ENCODE results near the gene TRIM61. TPM values are rescaled to one million over a fixed set of nuclear protein-coding genes. Genes with fewer than 3 reads are reported as not detected.

Gene TRIM61
- total RNA-seq, 1 experiment from 2014 or later, result 2.8 TPM

DNA sequence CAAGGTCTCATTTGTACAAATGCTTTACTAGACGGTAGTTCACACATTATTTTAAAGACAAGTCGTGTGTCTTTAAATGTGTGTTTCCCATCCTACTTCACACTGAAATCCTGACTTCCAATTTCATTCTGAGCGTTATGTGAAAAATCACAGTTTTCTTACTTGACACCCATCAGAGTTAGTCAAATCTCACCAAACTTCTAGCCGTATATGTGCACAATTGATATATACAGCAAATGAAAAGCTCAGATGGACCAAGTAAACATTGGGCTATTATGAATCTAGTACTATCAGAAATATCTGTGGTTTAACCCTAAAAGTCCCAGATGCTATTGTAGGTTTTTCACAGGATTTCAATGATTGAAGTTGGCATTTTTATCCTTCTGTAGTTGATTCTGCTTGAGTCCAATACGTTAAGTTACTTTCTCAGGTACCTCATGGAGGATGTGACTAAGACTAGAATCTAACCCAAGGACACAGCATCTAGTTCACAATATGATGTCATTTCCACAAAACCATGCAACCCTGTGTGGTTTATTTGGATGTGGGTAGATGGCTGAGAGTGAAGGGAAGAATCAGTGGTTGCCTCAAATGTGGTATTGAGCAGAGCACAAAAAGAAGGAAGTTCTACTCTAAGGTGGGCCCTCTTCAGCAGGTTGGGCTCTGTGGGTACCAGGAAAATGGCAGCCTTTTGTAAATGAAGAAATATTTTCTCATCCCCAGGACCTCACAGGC lies 32.2 kb upstream of the TRIM61 start:
- ATAC-seq, result no peak
- POLR2A ChIA-PET, result interaction anchor here (0.6 kb wide), 1 partner anchor 103 kb away, joined by 3 read pairs; no protein-coding TSS in a partner anchor
- no peak overlapping the region for H3K27ac Mint-ChIP-seq
- no peaks in the 10 kb centered on the region for H3K27me3 Mint-ChIP-seq (ENCODE audit: low read depth)
- DNase-seq (ENCODE audit: low spot score), result no peak
- H3K4me3 Mint-ChIP-seq, result no peak overlapping the region
- H3K9me3 Mint-ChIP-seq, result no peaks in the 10 kb centered on the region
- no peaks in the 10 kb centered on the region for H3K36me3 Mint-ChIP-seq
- no peaks in the 10 kb centered on the region for H3K4me1 Mint-ChIP-seq
- no peak for TF ChIP-seq TP53 (CRISPR knock-in tag; IDR thresholded peaks at IDR 0.05)
- TF ChIP-seq, protein P1, sequence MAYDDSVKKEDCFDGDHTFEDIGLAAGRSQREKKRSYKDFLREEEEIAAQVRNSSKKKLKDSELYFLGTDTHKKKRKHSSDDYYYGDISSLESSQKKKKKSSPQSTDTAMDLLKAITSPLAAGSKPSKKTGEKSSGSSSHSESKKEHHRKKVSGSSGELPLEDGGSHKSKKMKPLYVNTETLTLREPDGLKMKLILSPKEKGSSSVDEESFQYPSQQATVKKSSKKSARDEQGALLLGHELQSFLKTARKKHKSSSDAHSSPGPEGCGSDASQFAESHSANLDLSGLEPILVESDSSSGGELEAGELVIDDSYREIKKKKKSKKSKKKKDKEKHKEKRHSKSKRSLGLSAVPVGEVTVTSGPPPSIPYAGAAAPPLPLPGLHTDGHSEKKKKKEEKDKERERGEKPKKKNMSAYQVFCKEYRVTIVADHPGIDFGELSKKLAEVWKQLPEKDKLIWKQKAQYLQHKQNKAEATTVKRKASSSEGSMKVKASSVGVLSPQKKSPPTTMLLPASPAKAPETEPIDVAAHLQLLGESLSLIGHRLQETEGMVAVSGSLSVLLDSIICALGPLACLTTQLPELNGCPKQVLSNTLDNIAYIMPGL (CRISPR knock-in tag; IDR thresholded peaks at IDR 0.05), result no peak
- TF ChIP-seq ZNF396 (CRISPR knock-in tag; IDR thresholded peaks at IDR 0.05; ENCODE audit: borderline replicate concordance), result no peak
- TF ChIP-seq EMX1 (CRISPR knock-in tag; IDR thresholded peaks at IDR 0.05), result no peak
- TF ChIP-seq, protein P2, sequence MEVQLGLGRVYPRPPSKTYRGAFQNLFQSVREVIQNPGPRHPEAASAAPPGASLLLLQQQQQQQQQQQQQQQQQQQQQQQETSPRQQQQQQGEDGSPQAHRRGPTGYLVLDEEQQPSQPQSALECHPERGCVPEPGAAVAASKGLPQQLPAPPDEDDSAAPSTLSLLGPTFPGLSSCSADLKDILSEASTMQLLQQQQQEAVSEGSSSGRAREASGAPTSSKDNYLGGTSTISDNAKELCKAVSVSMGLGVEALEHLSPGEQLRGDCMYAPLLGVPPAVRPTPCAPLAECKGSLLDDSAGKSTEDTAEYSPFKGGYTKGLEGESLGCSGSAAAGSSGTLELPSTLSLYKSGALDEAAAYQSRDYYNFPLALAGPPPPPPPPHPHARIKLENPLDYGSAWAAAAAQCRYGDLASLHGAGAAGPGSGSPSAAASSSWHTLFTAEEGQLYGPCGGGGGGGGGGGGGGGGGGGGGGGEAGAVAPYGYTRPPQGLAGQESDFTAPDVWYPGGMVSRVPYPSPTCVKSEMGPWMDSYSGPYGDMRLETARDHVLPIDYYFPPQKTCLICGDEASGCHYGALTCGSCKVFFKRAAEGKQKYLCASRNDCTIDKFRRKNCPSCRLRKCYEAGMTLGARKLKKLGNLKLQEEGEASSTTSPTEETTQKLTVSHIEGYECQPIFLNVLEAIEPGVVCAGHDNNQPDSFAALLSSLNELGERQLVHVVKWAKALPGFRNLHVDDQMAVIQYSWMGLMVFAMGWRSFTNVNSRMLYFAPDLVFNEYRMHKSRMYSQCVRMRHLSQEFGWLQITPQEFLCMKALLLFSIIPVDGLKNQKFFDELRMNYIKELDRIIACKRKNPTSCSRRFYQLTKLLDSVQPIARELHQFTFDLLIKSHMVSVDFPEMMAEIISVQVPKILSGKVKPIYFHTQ (CRISPR knock-in tag; IDR thresholded peaks at IDR 0.05), result no peak
- TF ChIP-seq MYBL2 (CRISPR knock-in tag; IDR thresholded peaks at IDR 0.05), result no peak
- TF ChIP-seq ELF4 (CRISPR knock-in tag; IDR thresholded peaks at IDR 0.05; ENCODE audit: low read depth), result no peak
- no peak for TF ChIP-seq CBFB (CRISPR knock-in tag; IDR thresholded peaks at IDR 0.05; ENCODE audit: low read depth)
- TF ChIP-seq, protein P3, sequence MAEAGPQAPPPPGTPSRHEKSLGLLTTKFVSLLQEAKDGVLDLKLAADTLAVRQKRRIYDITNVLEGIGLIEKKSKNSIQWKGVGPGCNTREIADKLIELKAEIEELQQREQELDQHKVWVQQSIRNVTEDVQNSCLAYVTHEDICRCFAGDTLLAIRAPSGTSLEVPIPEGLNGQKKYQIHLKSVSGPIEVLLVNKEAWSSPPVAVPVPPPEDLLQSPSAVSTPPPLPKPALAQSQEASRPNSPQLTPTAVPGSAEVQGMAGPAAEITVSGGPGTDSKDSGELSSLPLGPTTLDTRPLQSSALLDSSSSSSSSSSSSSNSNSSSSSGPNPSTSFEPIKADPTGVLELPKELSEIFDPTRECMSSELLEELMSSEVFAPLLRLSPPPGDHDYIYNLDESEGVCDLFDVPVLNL (CRISPR knock-in tag; IDR thresholded peaks at IDR 0.05; ENCODE audit: borderline replicate concordance, low read depth), result no peak
- TF ChIP-seq NFATC4 (CRISPR knock-in tag; IDR thresholded peaks at IDR 0.05), result no peak
- no peak for TF ChIP-seq HMGA2 (CRISPR knock-in tag; IDR thresholded peaks at IDR 0.05)
- TF ChIP-seq OVOL2 (CRISPR knock-in tag; IDR thresholded peaks at IDR 0.05; ENCODE audit: borderline replicate concordance), result no peak
- TF ChIP-seq MXD4 (CRISPR knock-in tag; IDR thresholded peaks at IDR 0.05; ENCODE audit: borderline replicate concordance), result no peak
- TF ChIP-seq, protein P4, sequence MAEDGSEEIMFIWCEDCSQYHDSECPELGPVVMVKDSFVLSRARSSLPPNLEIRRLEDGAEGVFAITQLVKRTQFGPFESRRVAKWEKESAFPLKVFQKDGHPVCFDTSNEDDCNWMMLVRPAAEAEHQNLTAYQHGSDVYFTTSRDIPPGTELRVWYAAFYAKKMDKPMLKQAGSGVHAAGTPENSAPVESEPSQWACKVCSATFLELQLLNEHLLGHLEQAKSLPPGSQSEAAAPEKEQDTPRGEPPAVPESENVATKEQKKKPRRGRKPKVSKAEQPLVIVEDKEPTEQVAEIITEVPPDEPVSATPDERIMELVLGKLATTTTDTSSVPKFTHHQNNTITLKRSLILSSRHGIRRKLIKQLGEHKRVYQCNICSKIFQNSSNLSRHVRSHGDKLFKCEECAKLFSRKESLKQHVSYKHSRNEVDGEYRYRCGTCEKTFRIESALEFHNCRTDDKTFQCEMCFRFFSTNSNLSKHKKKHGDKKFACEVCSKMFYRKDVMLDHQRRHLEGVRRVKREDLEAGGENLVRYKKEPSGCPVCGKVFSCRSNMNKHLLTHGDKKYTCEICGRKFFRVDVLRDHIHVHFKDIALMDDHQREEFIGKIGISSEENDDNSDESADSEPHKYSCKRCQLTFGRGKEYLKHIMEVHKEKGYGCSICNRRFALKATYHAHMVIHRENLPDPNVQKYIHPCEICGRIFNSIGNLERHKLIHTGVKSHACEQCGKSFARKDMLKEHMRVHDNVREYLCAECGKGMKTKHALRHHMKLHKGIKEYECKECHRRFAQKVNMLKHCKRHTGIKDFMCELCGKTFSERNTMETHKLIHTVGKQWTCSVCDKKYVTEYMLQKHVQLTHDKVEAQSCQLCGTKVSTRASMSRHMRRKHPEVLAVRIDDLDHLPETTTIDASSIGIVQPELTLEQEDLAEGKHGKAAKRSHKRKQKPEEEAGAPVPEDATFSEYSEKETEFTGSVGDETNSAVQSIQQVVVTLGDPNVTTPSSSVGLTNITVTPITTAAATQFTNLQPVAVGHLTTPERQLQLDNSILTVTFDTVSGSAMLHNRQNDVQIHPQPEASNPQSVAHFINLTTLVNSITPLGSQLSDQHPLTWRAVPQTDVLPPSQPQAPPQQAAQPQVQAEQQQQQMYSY (CRISPR knock-in tag; IDR thresholded peaks at IDR 0.05), result no peak
- TF ChIP-seq, protein P5, sequence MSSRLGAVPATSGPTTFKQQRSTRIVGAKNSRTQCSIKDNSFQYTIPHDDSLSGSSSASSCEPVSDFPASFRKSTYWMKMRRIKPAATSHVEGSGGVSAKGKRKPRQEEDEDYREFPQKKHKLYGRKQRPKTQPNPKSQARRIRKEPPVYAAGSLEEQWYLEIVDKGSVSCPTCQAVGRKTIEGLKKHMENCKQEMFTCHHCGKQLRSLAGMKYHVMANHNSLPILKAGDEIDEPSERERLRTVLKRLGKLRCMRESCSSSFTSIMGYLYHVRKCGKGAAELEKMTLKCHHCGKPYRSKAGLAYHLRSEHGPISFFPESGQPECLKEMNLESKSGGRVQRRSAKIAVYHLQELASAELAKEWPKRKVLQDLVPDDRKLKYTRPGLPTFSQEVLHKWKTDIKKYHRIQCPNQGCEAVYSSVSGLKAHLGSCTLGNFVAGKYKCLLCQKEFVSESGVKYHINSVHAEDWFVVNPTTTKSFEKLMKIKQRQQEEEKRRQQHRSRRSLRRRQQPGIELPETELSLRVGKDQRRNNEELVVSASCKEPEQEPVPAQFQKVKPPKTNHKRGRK (CRISPR knock-in tag; IDR thresholded peaks at IDR 0.05; ENCODE audit: borderline replicate concordance), result no peak
- TF ChIP-seq, protein P6, sequence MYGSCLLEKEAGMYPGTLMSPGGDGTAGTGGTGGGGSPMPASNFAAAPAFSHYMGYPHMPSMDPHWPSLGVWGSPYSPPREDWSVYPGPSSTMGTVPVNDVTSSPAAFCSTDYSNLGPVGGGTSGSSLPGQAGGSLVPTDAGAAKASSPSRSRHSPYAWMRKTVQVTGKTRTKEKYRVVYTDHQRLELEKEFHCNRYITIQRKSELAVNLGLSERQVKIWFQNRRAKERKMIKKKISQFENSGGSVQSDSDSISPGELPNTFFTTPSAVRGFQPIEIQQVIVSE (CRISPR knock-in tag; IDR thresholded peaks at IDR 0.05; ENCODE audit: borderline replicate concordance), result no peak
- no peak for TF ChIP-seq JUN (CRISPR knock-in tag; IDR thresholded peaks at IDR 0.05)
- no peak for TF ChIP-seq ZNF138 (CRISPR knock-in tag; conservative IDR thresholded peaks at IDR 0.05)
- CTCF ChIA-PET, result no interaction called here
